Activated CD8-positive, alpha-beta memory T cell treated with anti-CD3 and anti-CD28 coated beads, Interleukin-2, amount 50 U/mL, for 48 hours (primary cell): ENCODE data around the gene TTC23.

ENCODE experiments used
- DNase-seq: peaks from one replicate; pipeline ENCODE4 v3.0.0-alpha.2; 2020

The TTC23 gene

GRCh38 chr15:99134317-99134821 lies 115.0 kb downstream of the TTC23 start:
- no peak for DNase-seq

- no peak for DNase-seq
These were observed 116.6 kb downstream of the TTC23 start for GRCh38 chr15:99132634-99133287.

DNA sequence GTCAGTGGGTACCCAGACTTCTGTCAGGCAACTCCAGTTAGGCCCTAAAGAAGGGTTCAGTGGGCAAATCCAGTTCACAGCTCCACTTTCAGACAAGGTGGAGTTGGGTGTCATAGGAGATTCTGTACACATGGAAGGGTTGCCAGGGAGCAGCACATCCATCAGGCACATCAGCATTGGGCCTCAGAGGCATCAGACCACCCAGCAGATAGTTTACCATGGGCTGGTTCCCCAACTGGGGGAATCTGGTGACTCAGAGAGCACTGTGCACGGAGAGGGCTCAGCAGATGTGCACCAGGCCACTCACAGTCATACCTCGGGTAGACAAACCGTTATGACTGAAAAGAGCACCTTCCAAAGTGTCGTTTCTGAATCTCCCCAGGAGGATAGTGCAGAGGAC lies 117.3 kb downstream of the TTC23 start:
- DNase-seq, result no peak

GRCh38 chr15:99131441-99132023 lies 117.8 kb downstream of the TTC23 start:
- no peak for DNase-seq

DNA sequence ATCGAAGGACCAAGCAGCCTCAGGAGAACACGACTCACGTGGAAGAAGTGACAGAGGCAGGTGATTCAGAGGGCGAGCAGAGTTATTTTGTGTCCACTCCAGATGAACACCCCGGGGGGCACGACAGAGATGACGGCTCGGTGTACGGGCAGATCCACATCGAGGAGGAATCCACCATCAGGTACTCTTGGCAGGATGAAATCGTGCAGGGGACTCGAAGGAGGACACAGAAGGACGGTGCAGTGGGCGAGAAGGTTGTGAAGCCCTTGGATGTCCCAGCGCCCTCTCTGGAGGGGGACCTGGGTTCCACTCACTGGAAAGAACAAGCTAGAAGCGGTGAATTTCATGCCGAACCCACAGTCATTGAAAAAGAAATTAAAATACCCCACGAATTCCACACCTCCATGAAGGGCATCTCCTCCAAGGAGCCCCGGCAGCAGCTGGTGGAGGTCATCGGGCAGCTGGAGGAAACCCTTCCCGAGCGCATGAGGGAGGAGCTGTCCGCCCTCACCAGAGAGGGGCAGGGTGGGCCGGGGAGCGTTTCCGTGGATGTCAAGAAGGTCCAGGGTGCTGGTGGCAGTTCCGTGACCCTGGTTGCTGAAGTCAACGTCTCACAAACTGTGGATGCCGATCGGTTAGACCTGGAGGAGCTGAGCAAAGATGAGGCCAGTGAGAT lies 118.5 kb downstream of the TTC23 start:
- DNase-seq, result no peak

DNA sequence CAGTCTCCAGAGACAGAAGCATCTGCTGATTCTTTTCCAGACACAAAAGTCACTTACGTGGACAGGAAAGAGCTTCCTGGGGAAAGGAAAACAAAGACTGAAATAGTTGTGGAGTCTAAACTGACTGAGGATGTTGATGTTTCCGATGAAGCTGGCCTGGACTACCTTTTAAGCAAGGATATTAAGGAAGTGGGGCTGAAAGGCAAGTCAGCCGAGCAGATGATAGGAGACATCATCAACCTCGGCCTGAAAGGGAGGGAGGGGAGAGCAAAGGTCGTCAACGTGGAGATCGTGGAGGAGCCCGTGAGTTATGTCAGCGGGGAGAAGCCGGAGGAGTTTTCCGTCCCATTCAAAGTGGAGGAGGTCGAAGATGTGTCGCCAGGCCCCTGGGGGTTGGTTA lies 119.1 kb downstream of the TTC23 start:
- no peak for DNase-seq

- DNase-seq, result no peak
These were observed 119.7 kb downstream of the TTC23 start for GRCh38 chr15:99129644-99130043.

DNA sequence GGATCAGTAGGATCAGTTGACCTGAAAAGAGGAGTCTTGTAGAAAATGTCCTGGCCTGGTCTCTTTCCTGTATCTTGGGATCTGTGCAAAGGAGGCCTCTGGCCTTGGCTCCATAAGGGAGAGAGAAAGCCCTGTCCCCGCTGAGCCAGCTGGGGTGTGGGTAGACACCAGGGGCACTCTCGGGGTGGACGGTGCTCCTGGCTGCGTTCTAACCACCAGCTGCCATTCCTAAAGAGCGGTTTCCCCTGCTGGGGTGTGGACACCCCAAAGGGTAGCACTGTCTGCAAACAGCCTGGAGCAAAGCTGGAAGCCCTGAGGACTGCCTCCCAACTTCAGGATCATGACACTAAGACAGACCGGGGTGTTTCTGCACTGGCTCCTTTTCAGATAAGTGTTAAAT lies 121.0 kb downstream of the TTC23 start:
- DNase-seq, result no peak

GRCh38 chr15:99127773-99128172 lies 121.6 kb downstream of the TTC23 start:
- no peak for DNase-seq

DNA sequence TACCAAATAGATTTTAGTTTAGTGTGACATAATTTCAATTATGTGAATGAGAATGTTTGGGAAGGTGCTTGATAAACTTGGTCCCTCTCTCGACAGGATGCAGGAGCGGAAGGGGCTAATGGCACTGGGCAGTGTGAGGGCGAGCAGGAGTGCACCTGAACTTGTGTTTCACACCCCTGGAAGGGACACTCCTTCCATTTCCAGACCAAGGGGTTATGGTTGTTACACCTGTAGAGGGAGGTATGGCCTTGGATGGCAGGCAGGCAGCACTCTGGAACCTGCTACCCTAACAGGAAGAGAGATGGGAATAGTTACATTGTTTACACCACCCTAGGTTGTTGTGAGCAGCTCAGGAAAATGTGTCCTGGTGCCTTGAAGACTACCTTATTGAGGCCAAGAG lies 122.5 kb downstream of the TTC23 start:
- no peak for DNase-seq

DNA sequence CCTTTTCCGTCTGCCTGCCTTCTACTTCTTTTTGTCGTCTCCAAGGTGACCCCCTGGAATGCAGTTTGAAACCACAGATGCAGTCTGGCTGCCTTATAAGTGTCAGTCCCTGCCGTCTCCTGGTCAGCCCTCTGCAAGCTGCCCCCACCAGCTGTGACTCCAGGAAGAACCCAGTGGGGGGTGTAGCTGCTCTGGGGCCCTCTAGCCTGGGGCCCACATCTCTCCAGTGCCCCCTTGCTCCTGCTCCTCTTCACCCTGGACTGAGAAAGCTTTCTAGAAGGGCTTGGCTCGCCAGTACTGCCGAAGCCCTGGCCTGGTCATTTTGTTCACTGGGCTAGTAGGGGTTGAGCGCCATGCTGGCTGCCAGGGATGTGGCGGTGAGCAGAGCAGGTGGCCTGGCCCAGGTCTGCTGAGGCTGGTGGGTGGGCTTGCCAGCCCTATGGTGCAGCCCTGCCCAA lies 123.2 kb downstream of the TTC23 start:
- no peak for DNase-seq

DNA sequence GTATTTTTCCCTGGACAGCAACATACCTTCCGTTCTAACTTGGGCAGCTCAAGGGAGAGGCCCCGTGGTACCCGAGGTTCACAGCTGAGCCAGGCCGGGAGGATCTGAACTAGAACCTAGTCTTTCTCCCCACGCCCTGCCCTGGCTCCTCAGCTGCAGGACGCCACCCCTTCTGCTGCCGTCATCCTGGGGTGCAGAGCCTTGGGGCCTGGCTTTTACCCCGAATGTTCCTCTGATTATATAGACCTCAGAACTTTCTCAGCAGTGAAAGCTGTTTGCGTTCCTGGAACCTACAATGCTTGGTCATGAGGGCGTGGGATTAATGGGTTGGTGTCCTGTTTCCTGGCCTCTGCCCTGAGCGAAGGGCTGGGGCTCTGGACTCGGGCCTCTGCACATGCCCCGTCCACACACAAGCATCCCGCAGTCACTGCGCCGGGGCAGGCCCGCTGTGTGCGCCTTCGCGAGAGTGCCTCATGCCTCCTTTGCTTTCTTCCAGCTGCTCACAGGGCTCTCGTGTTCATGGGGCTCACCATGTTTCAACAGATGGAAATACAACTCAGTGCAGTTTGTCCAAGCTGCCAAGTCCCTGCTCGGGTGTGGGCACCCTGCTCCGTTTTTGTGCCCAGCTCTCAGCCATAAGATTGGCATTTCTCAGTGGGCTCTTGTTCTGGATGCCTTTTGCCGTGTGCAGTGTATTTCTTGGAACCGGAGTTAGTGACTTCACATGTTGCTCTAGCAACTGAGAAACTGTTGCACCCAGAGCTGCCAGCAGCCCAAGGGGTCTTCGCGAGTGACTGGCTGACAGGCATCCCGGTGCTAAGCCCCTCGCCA lies 124.1 kb downstream of the TTC23 start:
- DNase-seq, result no peak

DNA sequence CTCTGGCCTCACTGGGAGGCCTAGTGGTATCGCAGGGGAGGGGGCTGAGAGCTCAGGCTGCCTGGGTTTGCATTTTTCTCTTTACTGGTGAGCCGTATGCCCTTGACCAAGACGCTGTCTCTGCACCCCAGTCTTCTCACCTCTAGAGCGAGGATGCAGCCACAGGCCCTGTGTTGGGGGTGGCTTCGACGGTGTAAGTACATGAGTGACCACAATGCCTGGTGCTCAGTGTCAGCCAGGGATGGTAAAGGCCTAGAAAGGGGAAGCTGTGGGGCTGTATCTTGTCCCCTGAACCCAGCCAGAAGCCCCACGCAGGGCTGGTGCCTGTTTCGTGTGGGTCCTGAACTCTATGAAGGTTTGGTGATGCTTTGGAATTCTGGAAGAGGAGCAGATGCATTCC lies 124.7 kb downstream of the TTC23 start:
- DNase-seq, result no peak

GRCh38 chr15:99123713-99124451 lies 125.5 kb downstream of the TTC23 start:
- no peak for DNase-seq

- DNase-seq, result no peak
These were observed 126.3 kb downstream of the TTC23 start for GRCh38 chr15:99122831-99123712.

DNA sequence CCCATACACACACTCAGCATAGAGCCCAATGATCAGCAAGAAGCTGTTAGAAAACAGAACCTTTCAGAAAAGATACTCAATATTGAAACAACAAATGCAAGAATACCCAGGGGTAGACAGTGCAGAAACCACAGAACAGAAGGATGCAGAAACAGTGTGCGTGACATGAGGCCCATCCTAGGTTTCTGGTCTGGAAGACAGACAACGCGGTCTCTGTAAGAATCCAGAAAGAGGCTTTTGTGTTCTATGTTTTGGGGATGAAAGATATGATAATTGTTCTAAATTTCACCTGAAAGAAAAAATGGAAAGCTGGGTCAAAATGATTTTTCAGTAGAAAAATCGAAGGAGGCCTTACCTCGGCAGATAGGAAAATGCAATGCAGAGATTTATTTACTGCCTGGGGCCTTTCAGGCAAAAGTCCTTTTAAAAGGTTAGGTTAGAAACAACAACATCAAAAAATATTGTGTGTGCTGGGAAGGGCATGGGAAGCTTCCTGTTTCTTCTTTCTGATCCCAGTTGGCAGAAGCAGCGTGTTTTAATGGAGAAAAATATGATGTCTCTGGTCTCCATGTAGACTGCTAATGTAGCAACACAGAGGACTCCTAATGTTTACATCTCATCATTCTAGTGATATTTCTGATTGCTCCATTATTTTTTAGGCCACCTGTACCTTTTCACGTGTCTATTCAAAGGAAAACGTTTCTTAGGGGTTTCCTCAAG lies 127.5 kb downstream of the TTC23 start:
- no peak for DNase-seq

DNA sequence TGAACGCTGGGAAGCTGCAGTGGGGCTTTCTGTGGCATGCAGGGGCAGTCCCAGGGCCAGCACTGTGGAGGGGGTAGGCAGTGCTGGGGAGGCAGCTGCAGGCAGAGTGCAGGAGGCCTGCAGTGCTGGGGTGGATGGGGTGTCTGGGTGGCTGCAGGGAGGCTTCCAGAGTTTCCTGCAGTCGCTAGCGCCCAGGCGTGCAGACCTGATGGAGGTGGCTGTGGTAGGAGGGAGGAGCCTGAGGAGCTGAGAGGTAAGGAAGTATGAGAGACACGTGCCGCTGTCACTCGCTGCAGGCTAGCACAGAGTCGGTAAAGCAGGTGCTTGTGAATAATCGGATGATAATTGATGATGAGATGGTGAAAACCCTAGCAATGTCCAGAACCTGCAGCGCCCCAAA lies 128.2 kb downstream of the TTC23 start:
- DNase-seq, result no peak

DNA sequence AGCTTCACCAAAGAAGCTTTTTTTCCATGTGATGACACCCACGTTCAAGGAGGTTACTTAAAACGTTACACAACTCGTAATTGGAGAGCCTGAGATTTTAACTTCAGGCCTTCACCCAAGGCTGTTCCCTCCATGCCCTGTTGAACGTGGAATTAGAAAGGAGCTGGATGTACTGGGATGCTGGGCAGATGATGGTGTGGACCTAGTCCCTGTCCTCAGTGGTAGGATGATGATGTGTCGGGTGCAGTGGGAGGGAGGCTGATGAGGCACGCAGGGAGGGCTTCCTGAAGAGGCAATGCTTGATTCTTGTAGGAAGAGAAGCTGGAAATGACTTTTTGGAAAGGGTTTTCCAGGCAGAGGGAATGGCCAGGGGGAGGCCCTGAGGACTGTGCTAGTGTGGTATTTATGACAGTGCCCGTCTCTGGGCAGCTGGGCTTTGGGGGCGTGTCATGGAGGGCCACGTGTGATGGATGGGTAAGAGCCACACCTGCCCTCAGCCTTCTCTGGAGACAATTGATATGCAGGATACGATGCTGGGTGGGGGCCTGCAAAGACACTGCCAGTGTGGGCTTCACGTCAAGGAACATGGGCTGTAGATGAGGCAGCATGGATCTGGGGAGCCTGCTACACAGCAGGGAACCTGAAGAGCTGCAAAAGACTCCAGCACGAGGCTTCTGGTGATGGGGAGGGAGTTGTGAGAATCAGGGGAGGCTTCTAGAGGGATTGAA lies 129.2 kb downstream of the TTC23 start:
- DNase-seq, result no peak

GRCh38 chr15:99118801-99119546 lies 130.4 kb downstream of the TTC23 start:
- no peak for DNase-seq
